CMK (cell line): ENCODE measurements around the gene NRCAM.

Experiments used
- DNase-seq: peaks from one replicate; pipeline ENCODE4 v3.0.0-alpha.2; 2010; ENCODE audit warnings: low read depth

NRCAM gene

GRCh38 chr7:108459922-108460551 is 3.8 kb upstream of the NRCAM start:
- DNase-seq, result no peak

GRCh38 chr7:108457871-108458270 is 1.6 kb upstream of the NRCAM start:
- DNase-seq, result no peak

- no peak for DNase-seq
Measured at GRCh38 chr7:108456845-108457540, 757 bp upstream of the NRCAM start.

- no peak for DNase-seq
Measured at GRCh38 chr7:108455551-108455997, 662 bp downstream of the NRCAM start.

- no peak for DNase-seq
Measured at GRCh38 chr7:108454674-108455550, 1.3 kb downstream of the NRCAM start.

- no peak for DNase-seq
Measured at GRCh38 chr7:108454317-108454673, 1.9 kb downstream of the NRCAM start.

GRCh38 chr7:108453320-108453719 is 2.9 kb downstream of the NRCAM start:
- DNase-seq, result no peak

- DNase-seq, result no peak
Measured at GRCh38 chr7:108452707-108453106, 3.5 kb downstream of the NRCAM start.

- no peak for DNase-seq
Measured at GRCh38 chr7:108451296-108451848, 4.9 kb downstream of the NRCAM start.

- no peak for DNase-seq
Measured at GRCh38 chr7:108450160-108450559, 6.1 kb downstream of the NRCAM start.

GRCh38 chr7:108449521-108449920 is 6.7 kb downstream of the NRCAM start:
- DNase-seq, result no peak

- no peak for DNase-seq
Measured at GRCh38 chr7:108448584-108449505, 7.4 kb downstream of the NRCAM start.

GRCh38 chr7:108442039-108442568 is 14.1 kb downstream of the NRCAM start:
- no peak for DNase-seq

GRCh38 chr7:108441392-108441955 is 14.8 kb downstream of the NRCAM start:
- no peak for DNase-seq

GRCh38 chr7:108440613-108441012 is 15.6 kb downstream of the NRCAM start:
- no peak for DNase-seq

GRCh38 chr7:108436906-108437305 is 19.3 kb downstream of the NRCAM start:
- DNase-seq, result no peak

GRCh38 chr7:108434010-108434409 is 22.2 kb downstream of the NRCAM start:
- no peak for DNase-seq

- DNase-seq, result no peak
Measured at GRCh38 chr7:108431099-108431498, 25.1 kb downstream of the NRCAM start.

- DNase-seq, result no peak
Measured at GRCh38 chr7:108430664-108431063, 25.6 kb downstream of the NRCAM start.

GRCh38 chr7:108427766-108428165 is 28.5 kb downstream of the NRCAM start:
- no peak for DNase-seq

GRCh38 chr7:108425714-108426275 is 30.4 kb downstream of the NRCAM start:
- no peak for DNase-seq
